GM12891 (cell line): ENCODE data around the gene FGD2.

ENCODE experiments used
- DNase-seq: peaks from one replicate; pipeline ENCODE4 v3.0.0; 2011; ENCODE audit warnings: low spot score; ENCODE audit not compliant: insufficient read length
- FAIRE-seq: peaks from 2 replicates; lab custom pipeline; 2011; peaks lifted over from hg19 to GRCh38; lab: Jason Lieb, UNC
- PAX5 ChIP-seq: IDR thresholded peaks from 2 replicates; pipeline ENCODE4 v1.6.1; 2011; ENCODE audit warnings: low read length, moderate library complexity, mild to moderate bottlenecking; ENCODE audit not compliant: insufficient read depth, severe bottlenecking
- POLR2A ChIP-seq: IDR thresholded peaks from 2 replicates; pipeline ENCODE4 v1.6.1; 2011; ENCODE audit warnings: low read depth, low read length, control low read depth
- POLR2AphosphoS5 ChIP-seq: IDR thresholded peaks from 2 replicates; pipeline ENCODE4 v1.6.1; 2011; ENCODE audit warnings: low read depth, low read length, control low read depth
- POU2F2 ChIP-seq: IDR thresholded peaks from 2 replicates; pipeline ENCODE4 v1.6.1; 2011; ENCODE audit warnings: low read depth, mild to moderate bottlenecking, control low read depth, low read length, moderate library complexity
- SPI1 ChIP-seq: IDR thresholded peaks from 2 replicates; pipeline ENCODE4 v1.6.1; 2011; ENCODE audit warnings: low read depth, low read length, control low read depth
- TAF1 ChIP-seq: IDR thresholded peaks from 2 replicates; pipeline ENCODE4 v1.6.1; 2011; ENCODE audit warnings: low read depth, low read length, control low read depth

Gene FGD2

DNA sequence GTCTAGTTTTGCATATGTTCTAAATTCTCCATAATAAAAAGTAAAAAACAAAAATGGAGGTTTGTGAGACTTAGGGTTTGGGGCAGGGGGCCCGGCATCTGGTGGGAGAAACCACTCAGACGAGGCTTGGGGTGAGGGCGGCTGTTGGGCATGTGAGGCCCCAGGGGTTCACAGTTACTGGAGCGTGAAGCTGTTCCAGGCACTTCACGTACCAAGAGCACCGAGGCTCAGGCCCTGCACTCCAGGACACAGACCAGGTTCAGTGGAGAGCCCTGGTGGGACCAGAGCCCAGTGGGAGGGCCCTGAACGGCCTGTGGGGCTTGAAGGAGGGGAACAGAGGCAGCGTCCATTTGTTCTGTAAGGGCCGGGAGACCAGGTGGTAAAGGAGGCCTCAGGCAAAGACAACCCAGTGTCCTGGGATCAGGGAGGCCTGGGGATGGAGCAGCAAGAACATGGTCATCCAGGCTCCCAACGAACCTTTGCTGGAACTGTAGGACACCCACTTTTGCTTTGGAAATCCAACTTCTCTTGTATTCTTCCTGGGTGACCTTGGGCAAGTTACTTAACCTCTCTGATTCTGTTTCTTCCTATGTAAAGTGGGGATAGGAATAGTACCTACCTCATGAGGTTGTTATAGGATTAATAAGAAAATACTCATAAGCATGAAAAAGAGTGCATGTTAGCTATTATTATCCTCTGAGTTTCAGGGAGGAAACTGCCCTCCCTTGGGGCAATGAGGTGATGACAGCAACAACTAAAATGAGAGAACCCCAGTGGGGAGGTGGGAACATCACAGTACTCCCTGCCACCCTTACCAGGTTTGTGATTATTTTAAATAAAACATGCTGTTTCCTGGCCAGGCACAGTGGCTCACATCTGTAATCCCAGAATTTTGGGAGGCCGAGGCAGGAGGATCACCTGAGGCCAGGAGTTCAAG, 1.1 kb upstream of the FGD2 start:
- TF ChIP-seq PAX5 = peak; percentile 65
- no peak for TF ChIP-seq TAF1
- FAIRE-seq = peak; percentile 64
- no peak for DNase-seq

DNA sequence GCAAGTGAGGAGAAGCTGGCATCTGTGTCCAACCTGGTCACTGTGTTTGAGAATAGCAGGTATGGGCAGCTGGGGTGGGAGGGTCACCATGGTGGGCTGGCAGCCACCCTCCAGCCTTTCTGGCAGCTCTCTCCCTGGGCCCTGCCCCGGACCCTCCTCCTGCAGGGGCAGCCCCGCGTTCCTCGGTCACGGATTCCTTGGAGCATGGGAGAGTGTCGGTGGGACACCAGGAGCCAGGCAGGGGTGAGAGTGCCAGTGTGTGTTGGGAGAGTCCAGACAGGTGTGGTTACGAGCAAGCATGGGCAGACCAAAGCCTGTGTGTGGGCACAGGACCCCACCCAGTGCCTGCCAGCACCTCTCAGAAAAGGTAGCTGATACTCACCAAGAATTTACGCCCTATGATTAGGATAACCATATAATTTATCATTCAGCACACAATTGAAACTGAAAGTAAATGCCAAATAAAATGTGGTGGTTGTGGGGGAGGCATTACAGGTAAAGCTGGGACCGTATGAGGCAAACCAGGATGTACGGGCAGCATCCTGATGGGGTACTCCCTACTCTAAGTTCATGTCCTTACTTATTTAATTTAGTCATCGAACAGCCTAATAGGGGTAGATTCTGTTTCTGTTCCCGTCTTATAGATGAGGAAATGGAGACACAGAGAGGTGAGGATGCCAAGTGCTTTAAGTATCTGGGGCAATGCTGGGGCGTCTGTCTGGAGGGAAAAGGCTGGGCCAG, 542 bp downstream of the FGD2 start:
- no peak for DNase-seq
- TF ChIP-seq POLR2AphosphoS5 = no peak
- peak; percentile 33; the same call in 1 of the 2 replicates for TF ChIP-seq SPI1
- no peak for TF ChIP-seq POLR2A
- no peak for TF ChIP-seq TAF1
- no peak for TF ChIP-seq PAX5
- FAIRE-seq = peak; percentile 91

DNA sequence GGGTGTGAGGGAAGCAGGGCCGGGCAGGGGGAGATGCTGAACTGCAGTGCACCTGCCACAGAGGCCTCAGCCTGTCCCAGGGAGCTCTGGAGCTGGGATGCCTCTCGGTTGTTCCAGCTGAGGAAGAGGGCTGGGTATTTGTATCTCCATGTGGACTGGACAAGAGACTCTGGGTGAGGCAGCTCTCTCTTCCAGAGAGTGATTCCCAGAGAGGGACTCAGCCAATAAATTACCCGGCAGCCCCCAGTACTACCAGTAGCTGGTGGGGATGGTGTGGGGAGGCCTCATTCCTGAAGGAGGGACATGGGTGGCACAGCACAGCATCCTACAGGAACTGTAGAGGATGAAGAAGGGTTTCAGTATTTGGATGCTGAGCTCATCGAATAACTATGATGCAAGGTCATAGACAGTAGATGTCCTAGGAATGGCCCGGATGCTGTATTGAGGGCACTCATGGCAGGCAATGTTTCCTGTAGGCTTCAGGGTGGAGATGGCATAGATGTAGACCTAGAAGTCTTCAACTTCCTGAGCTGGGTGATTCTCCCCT, 1.4 kb downstream of the FGD2 start:
- DNase-seq (no peak), FAIRE-seq (no peak)
- no peak for TF ChIP-seq POU2F2
- no peak for TF ChIP-seq SPI1
- no peak for TF ChIP-seq TAF1
- no peak for TF ChIP-seq POLR2AphosphoS5
- no peak for TF ChIP-seq PAX5
- no peak for TF ChIP-seq POLR2A

DNA sequence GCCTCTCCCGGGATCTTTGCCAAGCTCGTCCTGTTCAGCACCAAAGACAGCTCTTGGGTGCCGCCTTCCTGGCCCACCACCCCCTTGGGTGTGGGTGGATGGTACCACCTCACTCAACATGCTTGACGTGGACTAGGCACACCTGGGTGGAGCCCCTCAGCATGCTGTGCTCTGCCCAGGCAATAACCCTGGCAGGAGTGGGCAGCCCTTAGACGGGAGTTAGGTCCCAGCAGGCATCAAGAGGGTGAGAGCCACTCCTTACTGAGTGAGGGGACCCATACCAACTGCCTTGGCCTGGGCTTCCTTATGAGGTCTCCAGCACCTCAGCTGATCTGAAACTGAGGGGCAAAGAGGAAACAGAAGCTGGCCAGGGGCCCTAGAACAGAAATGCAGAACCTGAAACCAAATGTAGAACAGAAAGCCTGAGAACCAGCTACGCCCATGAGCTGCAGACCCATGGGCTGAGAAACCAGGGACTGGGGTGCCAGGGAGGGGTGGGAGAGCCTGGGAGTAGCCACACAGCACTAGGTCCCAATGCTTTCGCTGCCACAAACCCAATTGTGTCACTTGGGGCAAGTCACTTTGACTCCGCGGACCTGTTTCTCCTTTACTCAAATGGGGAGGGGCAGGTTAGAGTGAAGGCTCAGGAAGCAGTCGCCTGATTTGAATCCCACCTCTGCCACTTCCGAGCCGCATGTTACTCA, 2.0 kb downstream of the FGD2 start:
- TF ChIP-seq SPI1 (peak; percentile 29; the same call in 1 of the 2 replicates), POLR2AphosphoS5 (no peak), POLR2A (no peak)
- DNase-seq (no peak), FAIRE-seq (peak; percentile 77)

DNA sequence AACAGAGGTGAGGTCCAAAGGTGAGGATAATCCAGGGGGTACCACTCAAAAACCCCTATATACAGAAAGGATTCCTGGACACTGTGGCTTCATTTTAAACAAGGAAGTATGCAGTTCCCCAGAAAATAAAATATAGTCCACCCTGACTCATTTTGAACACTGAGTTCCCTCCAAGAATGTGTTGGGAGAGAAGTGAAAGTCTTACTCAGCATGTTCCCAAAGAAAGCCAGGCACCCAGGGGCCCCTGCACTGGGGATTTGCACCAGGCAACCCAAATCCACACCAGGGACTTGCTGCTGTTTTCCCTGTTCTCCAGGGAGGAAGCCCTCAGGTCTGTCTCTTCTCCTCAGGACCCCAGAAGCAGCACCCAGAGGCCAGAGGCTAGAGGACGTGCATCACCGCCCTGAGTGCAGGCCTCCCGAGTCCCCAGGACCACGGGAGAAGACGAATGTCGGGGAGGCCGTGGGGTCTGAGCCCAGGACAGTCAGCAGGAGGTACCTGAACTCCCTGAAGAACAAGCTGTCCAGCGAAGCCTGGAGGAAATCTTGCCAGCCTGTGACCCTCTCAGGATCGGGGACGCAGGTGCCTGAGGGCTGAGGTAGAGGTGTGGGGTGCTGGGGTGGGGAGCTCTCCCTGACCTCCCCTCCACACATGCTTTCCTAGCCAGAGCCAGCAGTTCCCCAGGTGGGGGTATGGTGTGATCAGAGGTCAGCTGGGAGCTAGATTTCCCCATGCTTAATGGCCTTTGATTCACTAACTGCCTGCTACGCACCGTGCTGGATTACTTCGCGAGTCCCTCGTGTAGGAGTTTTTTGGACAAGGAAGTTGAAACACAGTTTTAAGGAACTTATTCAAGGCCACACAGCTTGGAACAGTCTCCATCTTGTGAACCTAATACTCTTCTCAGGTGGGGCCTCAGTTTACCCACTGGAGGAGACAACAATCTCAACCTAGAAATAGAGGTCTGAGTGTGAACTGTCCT, 3.3 kb downstream of the FGD2 start:
- FAIRE-seq (no peak), DNase-seq (no peak)
- TF ChIP-seq PAX5 = no peak
- TF ChIP-seq SPI1 = no peak
- TF ChIP-seq POU2F2 = no peak
- TF ChIP-seq POLR2AphosphoS5 = no peak
- no peak for TF ChIP-seq POLR2A
- TF ChIP-seq TAF1 = no peak

DNA sequence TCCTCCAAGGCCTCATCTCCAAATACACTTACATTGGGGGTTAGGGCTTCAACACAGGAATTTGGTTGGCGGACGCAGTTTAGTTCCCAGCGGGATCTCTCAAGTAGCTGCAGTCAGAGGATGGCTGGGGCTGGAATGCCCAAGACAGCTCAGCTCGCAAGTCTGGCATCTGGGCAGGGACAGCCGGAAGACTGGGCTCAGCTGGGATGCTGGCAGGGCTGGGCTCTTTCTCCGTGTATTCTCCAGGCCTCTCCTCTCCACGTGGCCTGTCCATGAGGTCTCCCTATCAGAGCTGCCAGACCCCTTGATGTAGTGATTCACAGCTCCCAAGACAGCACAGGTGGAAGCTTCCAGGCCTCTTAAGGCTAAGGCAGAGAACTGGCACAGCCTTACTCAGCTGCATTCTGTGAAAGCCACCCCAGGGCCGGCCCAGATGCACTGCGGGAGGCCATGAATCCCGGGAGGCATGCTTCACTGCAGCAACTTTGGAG, 5.0 kb downstream of the FGD2 start:
- TF ChIP-seq POLR2A (no peak), SPI1 (no peak), POLR2AphosphoS5 (no peak), PAX5 (no peak), POU2F2 (no peak), TAF1 (no peak)
- DNase-seq (no peak), FAIRE-seq (no peak)

DNA sequence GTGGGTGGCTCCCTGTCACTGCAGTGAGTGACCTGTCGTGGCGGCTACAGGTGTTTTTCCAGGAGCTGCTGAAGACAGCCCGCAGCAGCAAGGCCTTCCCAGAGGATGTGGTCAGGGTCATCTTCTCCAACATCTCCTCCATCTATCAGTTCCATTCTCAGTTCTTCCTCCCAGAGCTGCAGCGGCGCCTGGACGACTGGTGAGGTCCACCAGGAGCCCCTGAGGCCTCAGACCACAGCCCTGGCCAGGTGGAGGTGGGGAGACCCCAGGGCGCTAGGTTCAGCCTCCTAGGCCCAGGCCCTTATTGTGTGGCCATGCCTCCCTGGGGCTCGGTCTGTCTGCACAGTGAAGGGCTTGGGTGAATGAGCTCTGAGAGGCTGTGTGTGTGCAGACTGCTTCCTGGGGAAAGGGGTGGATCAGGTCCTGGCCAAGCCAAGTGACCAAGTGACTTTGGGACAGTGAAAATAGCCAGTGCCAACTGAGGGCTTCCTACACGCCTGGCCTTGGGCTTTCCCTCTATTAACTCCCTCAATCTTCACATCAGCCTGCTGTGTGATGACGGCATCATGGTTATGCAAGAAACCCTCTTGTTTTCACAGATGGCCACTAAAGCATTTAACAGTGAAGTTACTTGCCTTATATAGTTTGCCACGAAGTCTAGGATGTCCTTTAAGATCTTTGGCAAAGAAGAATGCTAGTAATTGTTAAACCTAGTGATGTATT, 6.4 kb downstream of the FGD2 start:
- TF ChIP-seq POLR2AphosphoS5 (no peak), PAX5 (no peak), SPI1 (no peak), POU2F2 (no peak), TAF1 (no peak), POLR2A (no peak)
- no peak for FAIRE-seq
- no peak for DNase-seq
